ENCODE results near the gene EXOC1.
A peak's percentile ranks its signal among the peaks of the same experiment; 100 is the strongest.

The EXOC1 gene

GRCh38 chr4:55859711-55860110 lies 6.3 kb downstream of the EXOC1 start:
- DNase-seq = no peak

- no peak for DNase-seq
Measured at GRCh38 chr4:55864577-55865223, 11.3 kb downstream of the EXOC1 start.

- DNase-seq = no peak
Measured at GRCh38 chr4:55865228-55865806, 11.9 kb downstream of the EXOC1 start.

- no peak for DNase-seq
Measured at GRCh38 chr4:55866290-55866907, 13.0 kb downstream of the EXOC1 start.

- peak; percentile 77 for DNase-seq
Measured at GRCh38 chr4:55866973-55867574, 13.6 kb downstream of the EXOC1 start.

GRCh38 chr4:55868581-55869090 lies 15.2 kb downstream of the EXOC1 start:
- no peak for DNase-seq

- no peak for DNase-seq
Measured at GRCh38 chr4:55871299-55871800, 17.9 kb downstream of the EXOC1 start.

- no peak for DNase-seq
Measured at GRCh38 chr4:55874831-55875230, 21.4 kb downstream of the EXOC1 start.

GRCh38 chr4:55876387-55876786 lies 22.9 kb downstream of the EXOC1 start:
- no peak for DNase-seq

- DNase-seq = no peak
Measured at GRCh38 chr4:55879224-55879623, 25.8 kb downstream of the EXOC1 start.

- no peak for DNase-seq
Measured at GRCh38 chr4:55880652-55881280, 27.3 kb downstream of the EXOC1 start.

GRCh38 chr4:55884093-55884850 lies 30.8 kb downstream of the EXOC1 start:
- DNase-seq = no peak

- no peak for DNase-seq
Measured at GRCh38 chr4:55884851-55885219, 31.4 kb downstream of the EXOC1 start.

- no peak for DNase-seq
Measured at GRCh38 chr4:55887594-55887993, 34.1 kb downstream of the EXOC1 start.

- DNase-seq = no peak
Measured at GRCh38 chr4:55892156-55892555, 38.7 kb downstream of the EXOC1 start.

GRCh38 chr4:55896622-55897021 lies 43.2 kb downstream of the EXOC1 start:
- no peak for DNase-seq

GRCh38 chr4:55902677-55903076 lies 49.2 kb downstream of the EXOC1 start:
- DNase-seq = no peak

- DNase-seq = peak; percentile 19
Measured at GRCh38 chr4:55903577-55903976, 50.1 kb downstream of the EXOC1 start.

- DNase-seq = no peak
Measured at GRCh38 chr4:55904576-55904975, 51.1 kb downstream of the EXOC1 start.

GRCh38 chr4:55906323-55906722 lies 52.9 kb downstream of the EXOC1 start:
- no peak for DNase-seq

GRCh38 chr4:55906989-55907388 lies 53.5 kb downstream of the EXOC1 start:
- no peak for DNase-seq

- DNase-seq = no peak
Measured at GRCh38 chr4:55907469-55907868, 54.0 kb downstream of the EXOC1 start.

GRCh38 chr4:55910140-55910539 lies 56.7 kb downstream of the EXOC1 start:
- no peak for DNase-seq

Data from NCI-H146 (cell line).